Glutamatergic neuron (in vitro differentiated cells): ENCODE results near the gene FHOD3. TPM values are rescaled to one million over a fixed set of nuclear protein-coding genes. Genes with fewer than 3 reads are reported as not detected.

ENCODE experiments used
- DNase-seq: peaks from one replicate; pipeline ENCODE4 v3.0.0; 2022
- H3K27ac Mint-ChIP-seq: one replicate; pipeline ENCODE4 v1.8.0; 2020; ENCODE audit warnings: mild to moderate bottlenecking, mixed read lengths, inconsistent platforms; ENCODE audit not compliant: unreplicated experiment
- H3K27me3 Mint-ChIP-seq: one replicate; pipeline ENCODE4 v1.8.0; 2020; ENCODE audit warnings: mild to moderate bottlenecking, moderate library complexity, mixed read lengths, inconsistent platforms; ENCODE audit not compliant: unreplicated experiment
- H3K36me3 Mint-ChIP-seq: one replicate; pipeline ENCODE4 v1.8.0; 2020; ENCODE audit warnings: mild to moderate bottlenecking, mixed read lengths, inconsistent platforms; ENCODE audit not compliant: unreplicated experiment
- H3K4me1 Mint-ChIP-seq: one replicate; pipeline ENCODE4 v1.8.0; 2020; ENCODE audit warnings: mild to moderate bottlenecking, low read depth, mixed read lengths, inconsistent platforms; ENCODE audit not compliant: unreplicated experiment
- H3K4me3 Mint-ChIP-seq: one replicate; pipeline ENCODE4 v1.8.0; 2020; ENCODE audit warnings: mild to moderate bottlenecking, mixed read lengths, inconsistent platforms; ENCODE audit not compliant: unreplicated experiment
- H3K9me3 Mint-ChIP-seq: one replicate; pipeline ENCODE4 v1.8.0; 2020; ENCODE audit warnings: mild to moderate bottlenecking, moderate library complexity, mixed read lengths, inconsistent platforms; ENCODE audit not compliant: unreplicated experiment
- total RNA-seq: library from RNA; stranded (reverse); fragmentation: NEBNext Ultra II Directional; extraction: Animal tissue kit (Norgen Biotek cat#: 25700); gene quantifications from one replicate; pipeline ENCODE4 v1.2.1, GENCODE V29; 2021; ENCODE audit not compliant: unreplicated experiment
- TF ChIP-seq, protein P1 (sequence below): fragments of 200-600 bp; sonication (generic); IDR thresholded peaks from one replicate; pipeline ENCODE4 v1.5.0; 2021; ENCODE audit not compliant: partially characterized antibody, unreplicated experiment

The FHOD3 gene
- total RNA-seq, 1 donor from 2014 or later, result 21.2 TPM

DNA sequence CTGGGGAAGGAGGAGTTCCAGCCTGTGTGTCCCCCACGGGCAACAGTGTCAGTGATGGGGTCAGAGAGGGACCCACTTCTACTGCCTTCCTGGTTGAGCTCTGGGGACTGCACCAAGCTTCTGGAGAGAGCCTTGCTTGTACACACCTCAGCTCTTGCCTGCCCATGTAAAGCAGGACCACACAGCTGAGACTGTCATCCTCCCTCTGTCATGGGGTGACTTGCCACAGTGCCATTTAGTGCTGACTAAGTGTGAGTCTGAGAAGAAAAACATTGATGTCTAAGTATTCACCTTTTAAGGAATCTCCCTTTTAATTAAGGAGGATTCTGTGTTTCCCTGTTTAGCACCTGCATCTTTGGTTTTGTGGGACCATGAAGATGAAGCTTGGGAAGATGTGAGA lies 159.1 kb downstream of the FHOD3 start:
- Mint-ChIP-seq H3K36me3 (no peaks in the 10 kb centered on the region), H3K27ac (no peak overlapping the region), H3K4me1 (no peaks in the 10 kb centered on the region), H3K9me3 (no peaks in the 10 kb centered on the region), H3K4me3 (no peak overlapping the region), H3K27me3 (no peaks in the 10 kb centered on the region)
- DNase-seq, result no peak
- TF ChIP-seq, protein P1, sequence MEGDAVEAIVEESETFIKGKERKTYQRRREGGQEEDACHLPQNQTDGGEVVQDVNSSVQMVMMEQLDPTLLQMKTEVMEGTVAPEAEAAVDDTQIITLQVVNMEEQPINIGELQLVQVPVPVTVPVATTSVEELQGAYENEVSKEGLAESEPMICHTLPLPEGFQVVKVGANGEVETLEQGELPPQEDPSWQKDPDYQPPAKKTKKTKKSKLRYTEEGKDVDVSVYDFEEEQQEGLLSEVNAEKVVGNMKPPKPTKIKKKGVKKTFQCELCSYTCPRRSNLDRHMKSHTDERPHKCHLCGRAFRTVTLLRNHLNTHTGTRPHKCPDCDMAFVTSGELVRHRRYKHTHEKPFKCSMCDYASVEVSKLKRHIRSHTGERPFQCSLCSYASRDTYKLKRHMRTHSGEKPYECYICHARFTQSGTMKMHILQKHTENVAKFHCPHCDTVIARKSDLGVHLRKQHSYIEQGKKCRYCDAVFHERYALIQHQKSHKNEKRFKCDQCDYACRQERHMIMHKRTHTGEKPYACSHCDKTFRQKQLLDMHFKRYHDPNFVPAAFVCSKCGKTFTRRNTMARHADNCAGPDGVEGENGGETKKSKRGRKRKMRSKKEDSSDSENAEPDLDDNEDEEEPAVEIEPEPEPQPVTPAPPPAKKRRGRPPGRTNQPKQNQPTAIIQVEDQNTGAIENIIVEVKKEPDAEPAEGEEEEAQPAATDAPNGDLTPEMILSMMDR, result no peak

DNA sequence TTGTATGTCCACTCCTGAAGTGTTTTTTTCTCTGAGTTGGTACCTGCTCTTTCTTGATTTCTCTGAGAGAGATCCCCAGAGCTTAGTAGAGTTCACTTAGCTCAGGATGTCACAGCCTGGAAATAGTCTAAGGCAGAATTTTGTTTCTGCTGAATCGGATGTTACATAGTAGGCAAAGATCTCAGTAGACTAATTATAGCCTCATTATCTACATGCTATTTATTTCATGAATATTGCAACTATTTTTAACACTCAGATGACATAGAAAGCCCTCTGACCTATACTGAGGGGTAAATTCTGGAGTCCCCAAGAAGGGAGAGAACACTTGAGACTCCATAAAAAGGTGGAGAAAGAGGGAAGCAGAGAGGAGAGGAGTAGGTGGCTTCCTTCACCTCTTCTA lies 160.2 kb downstream of the FHOD3 start:
- DNase-seq, result no peak
- H3K27me3 Mint-ChIP-seq, result peaks cover 3% of the 10 kb centered on the region
- H3K4me1 Mint-ChIP-seq, result no peaks in the 10 kb centered on the region
- no peaks in the 10 kb centered on the region for H3K9me3 Mint-ChIP-seq
- no peak overlapping the region for H3K4me3 Mint-ChIP-seq
- H3K27ac Mint-ChIP-seq, result no peak overlapping the region
- no peaks in the 10 kb centered on the region for H3K36me3 Mint-ChIP-seq
- TF ChIP-seq, protein P1, result no peak

DNA sequence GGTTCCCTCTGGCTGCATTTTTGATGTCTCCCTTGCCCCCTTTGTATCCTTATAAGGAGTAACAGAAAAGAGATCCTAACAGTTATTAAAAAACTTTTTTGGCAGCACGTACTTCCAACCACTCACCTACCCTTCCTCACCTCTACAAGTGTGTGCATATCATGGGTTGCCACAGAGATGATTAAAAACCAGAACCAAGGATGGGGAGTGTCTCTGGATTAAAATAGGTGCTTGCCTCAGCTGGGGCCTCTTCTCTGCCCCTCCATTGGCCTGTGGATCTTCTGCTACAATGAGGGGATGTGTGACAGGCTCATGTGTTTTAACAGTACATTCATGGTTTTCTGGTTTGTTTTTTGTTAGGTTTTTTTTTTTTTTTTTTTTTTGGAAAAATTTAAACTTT lies 160.8 kb downstream of the FHOD3 start:
- TF ChIP-seq, protein P1, result no peak
- H3K27me3 Mint-ChIP-seq, result peaks cover 3% of the 10 kb centered on the region
- H3K27ac Mint-ChIP-seq, result no peak overlapping the region
- H3K4me3 Mint-ChIP-seq, result no peak overlapping the region
- no peak for DNase-seq
- H3K9me3 Mint-ChIP-seq, result no peaks in the 10 kb centered on the region
- H3K4me1 Mint-ChIP-seq, result no peaks in the 10 kb centered on the region
- H3K36me3 Mint-ChIP-seq, result no peaks in the 10 kb centered on the region

DNA sequence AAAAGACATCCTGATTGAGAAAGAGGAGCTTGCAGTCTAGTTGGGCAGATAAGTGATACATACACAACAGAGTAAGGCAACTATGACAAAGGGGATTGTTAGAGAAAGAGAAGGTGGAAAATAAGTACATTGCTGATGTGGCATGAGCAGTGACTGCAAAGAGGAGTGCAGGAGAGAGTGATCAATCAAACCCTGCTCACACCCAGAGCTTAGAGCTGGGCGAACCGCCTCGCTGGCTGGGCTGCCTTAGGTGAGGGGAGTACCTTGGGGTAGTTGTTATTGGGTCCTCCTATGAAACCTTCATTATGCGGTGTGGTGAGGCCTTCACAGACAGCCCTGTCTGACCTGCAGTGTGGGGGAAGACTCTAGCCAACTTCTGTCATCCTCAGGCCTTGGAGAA lies 161.7 kb downstream of the FHOD3 start:
- H3K27ac Mint-ChIP-seq, result no peak overlapping the region
- no peaks in the 10 kb centered on the region for H3K4me1 Mint-ChIP-seq
- peaks cover 5% of the 10 kb centered on the region for H3K27me3 Mint-ChIP-seq
- TF ChIP-seq, protein P1, result no peak
- H3K9me3 Mint-ChIP-seq, result no peaks in the 10 kb centered on the region
- DNase-seq, result no peak
- H3K4me3 Mint-ChIP-seq, result no peak overlapping the region
- no peaks in the 10 kb centered on the region for H3K36me3 Mint-ChIP-seq

DNA sequence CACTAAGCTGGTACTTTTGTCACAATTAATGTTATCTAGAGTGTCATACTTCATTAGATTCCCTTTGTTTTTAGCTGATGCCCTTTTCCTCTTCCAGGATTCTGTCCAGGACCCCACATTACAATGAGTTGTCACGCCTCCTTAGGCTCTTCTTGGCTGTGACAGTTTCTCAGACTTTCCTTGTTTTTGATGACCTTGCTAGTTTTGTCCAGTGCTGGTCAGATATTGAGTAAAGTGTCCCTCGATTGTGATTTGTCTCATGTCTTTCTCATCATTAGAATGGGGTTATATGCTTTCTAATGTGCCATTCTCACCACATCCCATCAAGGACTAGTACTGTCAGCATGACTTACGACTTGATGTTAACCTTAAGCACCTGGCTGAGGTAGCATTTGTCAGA lies 162.3 kb downstream of the FHOD3 start:
- no peak for DNase-seq
- H3K36me3 Mint-ChIP-seq, result no peaks in the 10 kb centered on the region
- TF ChIP-seq, protein P1, result no peak
- H3K4me1 Mint-ChIP-seq, result no peaks in the 10 kb centered on the region
- no peaks in the 10 kb centered on the region for H3K9me3 Mint-ChIP-seq
- H3K27me3 Mint-ChIP-seq, result peaks cover 5% of the 10 kb centered on the region
- no peak overlapping the region for H3K4me3 Mint-ChIP-seq
- H3K27ac Mint-ChIP-seq, result no peak overlapping the region
